A673 (cell line): ENCODE results near the gene GCSH. TPM values are rescaled to one million over a fixed set of nuclear protein-coding genes. Genes with fewer than 3 reads are reported as not detected.

ENCODE experiments used
- BruUV-seq: library from RNA; stranded (reverse); fragments of 400-500 nt; replicated peaks from 2 replicates; lab custom pipeline; 2021; lab: Mats Ljungman, UMichigan
- CTCF ChIA-PET: fragments of 300-600 bp; sonication (Branson Sonifier 250); formaldehyde crosslinking; loops from one replicate; lab custom pipeline; 2022; ENCODE audit warnings: antibody characterized with exemption; lab: Charles Lee
- POLR2A ChIA-PET: fragments of 300-600 bp; sonication (Branson Sonifier 250); formaldehyde crosslinking; loops from one replicate; lab custom pipeline; 2022; ENCODE audit warnings: antibody characterized with exemption; ENCODE audit not compliant: low non-redundant PET; lab: Charles Lee
- DNase-seq: peaks from one replicate; pipeline ENCODE4 v3.0.0-alpha.2; 2015; ENCODE audit warnings: low spot score
- H3K27ac ChIP-seq: fragments of 200-600 bp; sonication (generic); 2 replicates; pipeline ENCODE4 v1.5.1; 2016; ENCODE audit warnings: mixed run types, low read depth, mild to moderate bottlenecking, mixed read lengths, antibody characterized with exemption, low read length; ENCODE audit not compliant: poor library complexity, severe bottlenecking
- H3K27me3 ChIP-seq: fragments of 200-600 bp; sonication (generic); replicated peaks from 2 replicates; pipeline ENCODE4 v1.6.1; 2017; ENCODE audit warnings: mixed run types, low read depth, mild to moderate bottlenecking, mixed read lengths, antibody characterized with exemption, low read length; ENCODE audit not compliant: insufficient read depth, poor library complexity
- H3K36me3 ChIP-seq: fragments of 200-600 bp; sonication (generic); 2 replicates; pipeline ENCODE4 v1.6.1; 2016; ENCODE audit warnings: mixed run types, mild to moderate bottlenecking, mixed read lengths, antibody characterized with exemption, low read length; ENCODE audit not compliant: insufficient read depth, poor library complexity, severe bottlenecking
- H3K4me1 ChIP-seq: fragments of 200-600 bp; sonication (generic); 2 replicates; pipeline ENCODE4 v1.6.1; 2017; ENCODE audit warnings: mixed run types, mild to moderate bottlenecking, mixed read lengths, antibody characterized with exemption, low read length; ENCODE audit not compliant: insufficient read depth, poor library complexity, severe bottlenecking
- H3K4me3 ChIP-seq: fragments of 200-600 bp; sonication (generic); 2 replicates; pipeline ENCODE4 v1.5.1; 2016; ENCODE audit warnings: low read depth, mixed run types, mild to moderate bottlenecking, mixed read lengths, low read length; ENCODE audit not compliant: poor library complexity, severe bottlenecking
- H3K9me3 ChIP-seq: fragments of 200-600 bp; sonication (generic); 2 replicates; pipeline ENCODE4 v1.6.1; 2016; ENCODE audit warnings: mixed run types, low read depth, mild to moderate bottlenecking, mixed read lengths, antibody characterized with exemption, low read length; ENCODE audit not compliant: poor library complexity, severe bottlenecking
- EZH2 ChIP-seq: fragments of 200-600 bp; sonication (generic); IDR thresholded peaks from 2 replicates; pipeline ENCODE4 v1.6.1; 2017; ENCODE audit warnings: borderline replicate concordance, low read depth, mild to moderate bottlenecking, mixed read lengths, antibody characterized with exemption, low read length; ENCODE audit not compliant: poor library complexity, severe bottlenecking
- intact Hi-C: fragments of 100-400 bp; cut with micrococcal nuclease; formaldehyde crosslinking; loops from one replicate; pipeline ENCODE4 v1.10.0; 2022; ENCODE audit not compliant: unreplicated experiment
- total RNA-seq: library from RNA; stranded (reverse); gene quantifications from 2 replicates; pipeline ENCODE4 v1.2.3, GENCODE V29; 2021
- TF ChIP-seq, protein P1 (sequence below): fragments of 300-800, 200-600 bp; sonication (generic); conservative IDR thresholded peaks from 2 replicates; pipeline ENCODE4 v1.5.1; 2017; ENCODE audit warnings: low read depth, mild to moderate bottlenecking, antibody characterized with exemption, low read length, moderate library complexity, mixed read lengths

GCSH gene
- total RNA-seq, 1 experiment from 2014 or later: 65.8 TPM

- POLR2A ChIA-PET: no interaction called here
- BruUV-seq: no TSS peak
Measured at GRCh38 chr16:81067166-81067565, 29.0 kb downstream of the GCSH start.

GRCh38 chr16:81066681-81067080, 29.5 kb downstream of the GCSH start:
- no peak for DNase-seq
- ChIA-PET POLR2A (no interaction called here), CTCF (interaction anchor here (1.1 kb wide), 1 partner anchor 31 kb away, joined by 3 read pairs; the partner anchor contains the start of gene ATMIN)
- BruUV-seq: no TSS peak
- H3K27me3 ChIP-seq: no peaks in the 10 kb centered on the region
- no peak for TF ChIP-seq EZH2
- TF ChIP-seq, protein P1, sequence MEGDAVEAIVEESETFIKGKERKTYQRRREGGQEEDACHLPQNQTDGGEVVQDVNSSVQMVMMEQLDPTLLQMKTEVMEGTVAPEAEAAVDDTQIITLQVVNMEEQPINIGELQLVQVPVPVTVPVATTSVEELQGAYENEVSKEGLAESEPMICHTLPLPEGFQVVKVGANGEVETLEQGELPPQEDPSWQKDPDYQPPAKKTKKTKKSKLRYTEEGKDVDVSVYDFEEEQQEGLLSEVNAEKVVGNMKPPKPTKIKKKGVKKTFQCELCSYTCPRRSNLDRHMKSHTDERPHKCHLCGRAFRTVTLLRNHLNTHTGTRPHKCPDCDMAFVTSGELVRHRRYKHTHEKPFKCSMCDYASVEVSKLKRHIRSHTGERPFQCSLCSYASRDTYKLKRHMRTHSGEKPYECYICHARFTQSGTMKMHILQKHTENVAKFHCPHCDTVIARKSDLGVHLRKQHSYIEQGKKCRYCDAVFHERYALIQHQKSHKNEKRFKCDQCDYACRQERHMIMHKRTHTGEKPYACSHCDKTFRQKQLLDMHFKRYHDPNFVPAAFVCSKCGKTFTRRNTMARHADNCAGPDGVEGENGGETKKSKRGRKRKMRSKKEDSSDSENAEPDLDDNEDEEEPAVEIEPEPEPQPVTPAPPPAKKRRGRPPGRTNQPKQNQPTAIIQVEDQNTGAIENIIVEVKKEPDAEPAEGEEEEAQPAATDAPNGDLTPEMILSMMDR: no peak
- H3K27ac ChIP-seq: no peak overlapping the region
- no peaks in the 10 kb centered on the region for H3K9me3 ChIP-seq
- intact Hi-C loops: no loop called here
- no peaks in the 10 kb centered on the region for H3K36me3 ChIP-seq
- H3K4me1 ChIP-seq: no peaks in the 10 kb centered on the region
- no peak overlapping the region for H3K4me3 ChIP-seq

More at GRCh38 chr16:81067166-81067565, 29.0 kb downstream of the GCSH start:
- TF ChIP-seq EZH2: no peak
- TF ChIP-seq, protein P1: no peak
- Histone ChIP-seq H3K4me3 (no peak overlapping the region), H3K27ac (no peak overlapping the region), H3K36me3 (no peaks in the 10 kb centered on the region), H3K27me3 (no peaks in the 10 kb centered on the region), H3K4me1 (no peaks in the 10 kb centered on the region), H3K9me3 (no peaks in the 10 kb centered on the region)
- intact Hi-C loops: no loop called here
- DNase-seq: no peak
- CTCF ChIA-PET: interaction anchor here (1.1 kb wide), 1 partner anchor 31 kb away, joined by 3 read pairs; the partner anchor contains the start of gene ATMIN

- TF ChIP-seq, protein P1: no peak
- no peak for TF ChIP-seq EZH2
- no peak for DNase-seq
- no TSS peak for BruUV-seq
- CTCF ChIA-PET: no interaction called here
- no peaks in the 10 kb centered on the region for H3K27me3 ChIP-seq
- H3K27ac ChIP-seq: no peak overlapping the region
- intact Hi-C loops: no loop called here
- POLR2A ChIA-PET: no interaction called here
- H3K4me1 ChIP-seq: no peaks in the 10 kb centered on the region
- no peak overlapping the region for H3K4me3 ChIP-seq
- H3K36me3 ChIP-seq: no peaks in the 10 kb centered on the region
- no peaks in the 10 kb centered on the region for H3K9me3 ChIP-seq
Measured at GRCh38 chr16:81061871-81062608, 34.2 kb downstream of the GCSH start.
